Measurements from ENCODE around the gene BPIFB1. TPM values are rescaled to one million over a fixed set of nuclear protein-coding genes. Genes with fewer than 3 reads are reported as not detected.

Gene BPIFB1
- total RNA-seq, 1 experiment from 2014 or later, result not detected

DNA sequence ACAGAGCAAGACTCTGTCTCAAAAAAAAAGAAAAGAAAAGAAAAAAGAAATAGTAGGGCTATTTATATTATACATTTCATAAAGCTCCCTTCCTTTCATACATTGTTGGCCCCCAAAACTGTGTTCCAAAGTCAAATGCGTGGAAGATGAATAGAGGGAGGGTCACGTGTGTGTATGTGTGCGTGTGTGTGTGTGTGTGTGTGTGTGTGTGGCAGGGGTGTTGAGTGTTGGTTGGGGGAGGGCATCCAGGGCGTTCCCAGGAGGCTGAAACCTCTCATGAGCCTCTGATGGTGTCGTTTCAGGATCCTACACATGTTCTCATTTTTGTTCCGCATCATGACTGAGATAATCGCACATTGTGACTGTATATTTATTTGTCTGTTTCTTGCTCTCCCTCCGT, 7.8 kb upstream of the BPIFB1 start:
- Mint-ChIP-seq H3K27me3 (ENCODE audit: low read depth) (no peaks in the 10 kb centered on the region), H3K4me1 (peaks cover 17% of the 10 kb centered on the region), H3K36me3 (no peaks in the 10 kb centered on the region), H3K9me3 (no peaks in the 10 kb centered on the region), H3K27ac (no peak overlapping the region), H3K4me3 (no peak overlapping the region)
- ChIA-PET CTCF (interaction anchor here (1.1 to 2.1 kb wide), 3 partner anchors 13 to 24 kb away, joined by 4 to 8 read pairs (median 7); no protein-coding TSS in a partner anchor), POLR2A (no interaction called here)
- DNase-seq (ENCODE audit: low spot score) (no peak), ATAC-seq (no peak)
- no peak for TF ChIP-seq AR (CRISPR knock-in tag; IDR thresholded peaks at IDR 0.05)
- TF ChIP-seq ZNF532 (CRISPR knock-in tag; IDR thresholded peaks at IDR 0.05; ENCODE audit: borderline replicate concordance), result no peak
- TF ChIP-seq TP53 (CRISPR knock-in tag; IDR thresholded peaks at IDR 0.05), result no peak
- TF ChIP-seq ZNF671 (CRISPR knock-in tag; IDR thresholded peaks at IDR 0.05), result no peak
- no peak for TF ChIP-seq FOXK1 (CRISPR knock-in tag; IDR thresholded peaks at IDR 0.05)
- no peak for TF ChIP-seq ERG (CRISPR knock-in tag; IDR thresholded peaks at IDR 0.05)
- no peak for TF ChIP-seq NFE2L1 (CRISPR knock-in tag; IDR thresholded peaks at IDR 0.05)
- no peak for TF ChIP-seq RELA (CRISPR knock-in tag; IDR thresholded peaks at IDR 0.05; ENCODE audit: borderline replicate concordance)
- TF ChIP-seq HMGA2 (CRISPR knock-in tag; IDR thresholded peaks at IDR 0.05), result no peak
- no peak for TF ChIP-seq FOXJ3 (CRISPR knock-in tag; IDR thresholded peaks at IDR 0.05; ENCODE audit: borderline replicate concordance)

- POLR2A ChIA-PET, result no interaction called here
- TF ChIP-seq MXD4 (CRISPR knock-in tag; IDR thresholded peaks at IDR 0.05; ENCODE audit: borderline replicate concordance) (no peak), GABPB1 (CRISPR knock-in tag; IDR thresholded peaks at IDR 0.05) (no peak), NFE2L1 (CRISPR knock-in tag; IDR thresholded peaks at IDR 0.05) (no peak), FOXP1 (CRISPR knock-in tag; IDR thresholded peaks at IDR 0.05; ENCODE audit: borderline replicate concordance) (no peak), NFATC4 (CRISPR knock-in tag; IDR thresholded peaks at IDR 0.05) (no peak), CREB1 (CRISPR knock-in tag; IDR thresholded peaks at IDR 0.05) (no peak), ESRRA (CRISPR knock-in tag; IDR thresholded peaks at IDR 0.05; ENCODE audit: borderline replicate concordance) (no peak), JAZF1 (CRISPR knock-in tag; IDR thresholded peaks at IDR 0.05) (no peak)
- TF ChIP-seq, protein P1, sequence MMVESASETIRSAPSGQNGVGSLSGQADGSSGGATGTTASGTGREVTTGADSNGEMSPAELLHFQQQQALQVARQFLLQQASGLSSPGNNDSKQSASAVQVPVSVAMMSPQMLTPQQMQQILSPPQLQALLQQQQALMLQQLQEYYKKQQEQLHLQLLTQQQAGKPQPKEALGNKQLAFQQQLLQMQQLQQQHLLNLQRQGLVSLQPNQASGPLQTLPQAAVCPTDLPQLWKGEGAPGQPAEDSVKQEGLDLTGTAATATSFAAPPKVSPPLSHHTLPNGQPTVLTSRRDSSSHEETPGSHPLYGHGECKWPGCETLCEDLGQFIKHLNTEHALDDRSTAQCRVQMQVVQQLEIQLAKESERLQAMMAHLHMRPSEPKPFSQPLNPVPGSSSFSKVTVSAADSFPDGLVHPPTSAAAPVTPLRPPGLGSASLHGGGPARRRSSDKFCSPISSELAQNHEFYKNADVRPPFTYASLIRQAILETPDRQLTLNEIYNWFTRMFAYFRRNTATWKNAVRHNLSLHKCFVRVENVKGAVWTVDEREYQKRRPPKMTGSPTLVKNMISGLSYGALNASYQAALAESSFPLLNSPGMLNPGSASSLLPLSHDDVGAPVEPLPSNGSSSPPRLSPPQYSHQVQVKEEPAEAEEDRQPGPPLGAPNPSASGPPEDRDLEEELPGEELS (CRISPR knock-in tag; IDR thresholded peaks at IDR 0.05), result no peak
- DNase-seq (ENCODE audit: low spot score), result no peak
These were observed 7.1 kb upstream of the BPIFB1 start for GRCh38 chr20:33275871-33276270.

More at GRCh38 chr20:33275871-33276270, 7.1 kb upstream of the BPIFB1 start:
- Mint-ChIP-seq H3K4me1 (peaks cover 17% of the 10 kb centered on the region), H3K36me3 (no peaks in the 10 kb centered on the region), H3K4me3 (no peak overlapping the region), H3K9me3 (no peaks in the 10 kb centered on the region), H3K27ac (0 out of 2 replicates have a peak overlapping the region, but pooled peaks have one; percentile 19), H3K27me3 (ENCODE audit: low read depth) (no peaks in the 10 kb centered on the region)
- ATAC-seq, result no peak
- CTCF ChIA-PET, result interaction anchor here (1.8 to 2.3 kb wide), 2 partner anchors 13 to 16 kb away, joined by 8 to 10 read pairs; no protein-coding TSS in a partner anchor
